BJ (cell line): ENCODE measurements around the gene LGALS3. TPM values are rescaled to one million over a fixed set of nuclear protein-coding genes. Genes with fewer than 3 reads are reported as not detected.

Experiments used
- CTCF ChIA-PET: fragments of 350-600 bp; formaldehyde crosslinking; extraction: SDS; loops from one replicate; lab custom pipeline; 2021; ENCODE audit warnings: antibody characterized with exemption, inconsistent platforms; lab: Yijun Ruan, JAX
- POLR2A ChIA-PET: fragments of 300-600 bp; sonication (Branson Sonifier 250); formaldehyde crosslinking; extraction: SDS; loops from one replicate; lab custom pipeline; 2021; ENCODE audit warnings: antibody characterized with exemption; lab: Charles Lee
- DNase-seq: peaks from one replicate; pipeline ENCODE4 v3.0.0-alpha.2; 2011; ENCODE audit warnings: low read depth
- H3K27me3 ChIP-seq: 2 replicates; pipeline ENCODE4 v1.6.0; 2011; ENCODE audit warnings: low read length; ENCODE audit not compliant: control insufficient read depth, insufficient read depth
- H3K36me3 ChIP-seq: 2 replicates; pipeline ENCODE4 v1.5.1; 2011; ENCODE audit warnings: low read length; ENCODE audit not compliant: control insufficient read depth, insufficient read depth
- H3K4me3 ChIP-seq: 2 replicates; pipeline ENCODE4 v1.5.1; 2011; ENCODE audit warnings: low read depth, mild to moderate bottlenecking, control low read depth, low read length
- polyA plus RNA-seq: library from polyadenylated mRNA; depleted of rRNA; stranded (reverse); fragments of >200 nt; gene quantifications from 2 replicates; pipeline ENCODE4 v1.2.3, GENCODE V29; 2011
- TF ChIP-seq, protein P1 (sequence below): IDR thresholded peaks from 2 replicates; pipeline ENCODE4 v1.5.1; 2011; ENCODE audit warnings: low read depth, mild to moderate bottlenecking, control low read depth, inconsistent platforms, low read length, moderate library complexity; ENCODE audit not compliant: insufficient read depth

The LGALS3 gene
- polyA plus RNA-seq, 1 experiment = 182 TPM

- no peak for DNase-seq
- H3K4me3 ChIP-seq = no peak overlapping the region
- TF ChIP-seq, protein P1, sequence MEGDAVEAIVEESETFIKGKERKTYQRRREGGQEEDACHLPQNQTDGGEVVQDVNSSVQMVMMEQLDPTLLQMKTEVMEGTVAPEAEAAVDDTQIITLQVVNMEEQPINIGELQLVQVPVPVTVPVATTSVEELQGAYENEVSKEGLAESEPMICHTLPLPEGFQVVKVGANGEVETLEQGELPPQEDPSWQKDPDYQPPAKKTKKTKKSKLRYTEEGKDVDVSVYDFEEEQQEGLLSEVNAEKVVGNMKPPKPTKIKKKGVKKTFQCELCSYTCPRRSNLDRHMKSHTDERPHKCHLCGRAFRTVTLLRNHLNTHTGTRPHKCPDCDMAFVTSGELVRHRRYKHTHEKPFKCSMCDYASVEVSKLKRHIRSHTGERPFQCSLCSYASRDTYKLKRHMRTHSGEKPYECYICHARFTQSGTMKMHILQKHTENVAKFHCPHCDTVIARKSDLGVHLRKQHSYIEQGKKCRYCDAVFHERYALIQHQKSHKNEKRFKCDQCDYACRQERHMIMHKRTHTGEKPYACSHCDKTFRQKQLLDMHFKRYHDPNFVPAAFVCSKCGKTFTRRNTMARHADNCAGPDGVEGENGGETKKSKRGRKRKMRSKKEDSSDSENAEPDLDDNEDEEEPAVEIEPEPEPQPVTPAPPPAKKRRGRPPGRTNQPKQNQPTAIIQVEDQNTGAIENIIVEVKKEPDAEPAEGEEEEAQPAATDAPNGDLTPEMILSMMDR = no peak
- ChIA-PET POLR2A (no interaction called here), CTCF (no interaction called here)
- H3K36me3 ChIP-seq = peaks cover 28% of the 10 kb centered on the region
- no peaks in the 10 kb centered on the region for H3K27me3 ChIP-seq
Measured at GRCh38 chr14:55142466-55142865, 13.4 kb downstream of the LGALS3 start.

DNA sequence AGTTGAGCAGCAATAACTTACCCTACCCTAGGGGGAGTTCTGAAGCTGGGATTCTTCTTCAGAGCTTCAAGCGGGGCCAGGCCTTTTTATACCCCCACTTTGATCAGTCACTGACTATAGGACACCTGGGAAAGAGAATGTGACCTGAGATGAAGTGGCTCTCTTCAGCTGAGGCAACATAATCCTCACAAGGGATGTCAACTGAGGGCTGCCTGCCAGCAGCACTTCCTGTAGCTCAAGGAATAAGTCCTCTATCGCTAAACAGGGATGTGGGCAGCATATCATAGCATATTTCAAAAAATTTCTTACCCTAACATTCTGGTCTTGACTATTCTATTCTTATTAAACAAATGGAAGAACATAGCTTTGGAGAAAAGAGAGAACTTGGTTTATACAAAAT is 17.4 kb downstream of the LGALS3 start:
- no peaks in the 10 kb centered on the region for H3K27me3 ChIP-seq
- POLR2A ChIA-PET = no interaction called here
- CTCF ChIA-PET = interaction anchor here (0.7 to 2.7 kb wide), 3 partner anchors 9 to 58 kb away, joined by 3 to 10 read pairs (median 9); no protein-coding TSS in a partner anchor
- TF ChIP-seq, protein P1 = no peak
- H3K36me3 ChIP-seq = peaks cover 11% of the 10 kb centered on the region
- DNase-seq = no peak
- H3K4me3 ChIP-seq = no peak overlapping the region

DNA sequence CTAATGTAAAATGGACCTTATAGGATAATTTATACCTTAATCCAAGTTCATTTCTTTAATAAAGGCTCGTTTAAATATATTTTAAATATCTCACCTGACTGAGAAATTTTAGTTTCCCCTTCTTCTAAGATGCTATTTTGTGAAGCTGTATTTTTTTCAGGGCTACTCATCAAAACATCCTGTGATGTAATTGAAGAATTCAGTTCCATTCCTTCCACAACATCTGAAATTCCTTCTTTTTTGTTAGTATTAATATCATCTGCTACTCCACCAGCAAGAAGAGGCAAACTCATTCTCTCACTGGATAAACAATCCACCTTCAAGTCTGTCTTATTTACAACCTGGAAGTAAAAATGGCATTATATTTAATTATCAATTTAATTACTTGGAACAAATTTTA is 22.5 kb downstream of the LGALS3 start:
- DNase-seq = no peak
- Histone ChIP-seq H3K4me3 (no peak overlapping the region), H3K36me3 (no peaks in the 10 kb centered on the region; the same call in 1 of the 2 replicates), H3K27me3 (no peaks in the 10 kb centered on the region)
- TF ChIP-seq, protein P1 = no peak
- CTCF ChIA-PET = interaction anchor here (1.1 to 2.1 kb wide), 3 partner anchors 16 to 59 kb away, joined by 3 to 6 read pairs (median 3); no protein-coding TSS in a partner anchor
- POLR2A ChIA-PET = no interaction called here

DNA sequence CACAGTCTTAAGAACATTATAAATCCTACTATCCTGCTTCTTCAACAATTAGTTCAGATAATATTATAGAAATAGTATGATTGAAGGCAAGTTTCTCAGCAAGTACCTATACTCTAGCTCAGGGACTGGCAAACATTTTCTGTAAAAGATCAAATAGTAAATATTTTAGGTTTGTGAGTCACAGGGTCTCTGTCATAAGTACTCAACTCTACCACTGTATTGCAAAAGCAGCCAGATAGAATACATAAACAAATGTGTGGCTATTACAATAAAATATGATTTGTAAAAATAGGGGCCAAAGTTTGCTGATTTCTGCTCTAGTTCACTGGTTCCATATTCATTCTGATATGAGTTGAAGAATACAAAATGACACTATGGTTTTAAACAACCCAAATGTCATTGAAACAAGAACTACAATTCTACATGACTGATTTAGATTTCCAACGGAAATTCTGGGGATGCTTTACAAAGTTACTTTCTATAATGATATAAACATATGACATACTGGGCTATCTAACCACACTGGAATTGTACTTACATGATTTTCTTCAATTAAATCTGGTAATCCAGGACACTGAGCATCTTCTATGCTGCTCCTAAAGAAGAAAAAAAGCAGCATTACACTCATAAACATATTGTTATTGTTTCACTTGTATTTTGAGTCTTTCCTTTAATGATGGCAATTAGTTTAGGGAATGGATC is 23.2 kb downstream of the LGALS3 start:
- CTCF ChIA-PET = interaction anchor here (0.9 to 2.1 kb wide), 5 partner anchors 15 to 62 kb away, joined by 3 to 7 read pairs (median 3); no protein-coding TSS in a partner anchor
- POLR2A ChIA-PET = no interaction called here

DNA sequence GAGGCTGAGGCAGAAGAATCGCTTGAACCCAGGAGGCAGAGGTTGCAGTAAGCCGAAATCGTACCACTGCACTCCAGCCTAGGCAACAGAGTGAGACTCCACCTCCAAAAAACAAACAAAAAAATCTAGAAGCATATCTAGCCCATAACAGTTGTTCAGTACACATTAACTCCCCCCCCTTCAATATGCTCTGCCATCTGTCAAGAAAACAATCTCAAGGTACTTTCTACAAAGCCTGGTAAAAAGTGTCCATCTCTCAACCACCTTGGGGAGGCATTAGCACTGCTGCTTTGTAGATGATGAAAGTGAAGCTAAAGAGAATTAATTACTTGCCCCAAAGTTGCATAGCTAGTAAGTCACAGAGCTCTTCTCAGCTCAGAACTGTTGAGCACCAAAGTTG is 24.9 kb downstream of the LGALS3 start:
- POLR2A ChIA-PET = no interaction called here
- TF ChIP-seq, protein P1 = no peak
- Histone ChIP-seq H3K4me3 (no peak overlapping the region), H3K27me3 (no peaks in the 10 kb centered on the region), H3K36me3 (no peaks in the 10 kb centered on the region; the same call in 1 of the 2 replicates)
- CTCF ChIA-PET = no interaction called here
- DNase-seq = no peak

More for the DNA sequence above, 23.2 kb downstream of the LGALS3 start:
- Histone ChIP-seq H3K27me3 (no peaks in the 10 kb centered on the region), H3K36me3 (no peaks in the 10 kb centered on the region; the same call in 1 of the 2 replicates), H3K4me3 (no peak overlapping the region)
- TF ChIP-seq, protein P1 = no peak
- no peak for DNase-seq
